IMR-90 (cell line): ENCODE results near the gene SBF2. TPM values are rescaled to one million over a fixed set of nuclear protein-coding genes. Genes with fewer than 3 reads are reported as not detected.

Experiments used
- ATAC-seq: fragments of 200-7000 bp; cut with Tn5 transposase; 2 replicates; pipeline ENCODE4 v1.9.1; 2020; ENCODE audit warnings: low read depth, mild to moderate bottlenecking, moderate library complexity
- BruUV-seq: library from RNA; stranded (reverse); fragments of 400-500 nt; replicated peaks from 2 replicates; lab custom pipeline; 2021; lab: Mats Ljungman, UMichigan
- CTCF ChIA-PET: fragments of 300-600 bp; formaldehyde crosslinking; extraction: SDS; loops from one replicate; lab custom pipeline; 2021; ENCODE audit warnings: antibody characterized with exemption; lab: Yijun Ruan, JAX
- POLR2A ChIA-PET: fragments of 300-600 bp; sonication (Branson Sonifier 250); formaldehyde crosslinking; loops from one replicate; lab custom pipeline; 2022; ENCODE audit warnings: antibody characterized with exemption; ENCODE audit not compliant: unreplicated experiment; lab: Charles Lee
- DNase-seq: peaks from one replicate; pipeline ENCODE4 v3.0.0; 2013
- H2AFZ ChIP-seq: replicated peaks from 2 replicates; pipeline ENCODE3; 2013; ENCODE audit warnings: low read length, mild to moderate bottlenecking; ENCODE audit not compliant: poor library complexity
- H2AK5ac ChIP-seq: 2 replicates; pipeline ENCODE4 v1.6.1; 2013; ENCODE audit warnings: low read depth, low read length, inconsistent platforms
- H2AK9ac ChIP-seq: replicated peaks from 2 replicates; pipeline ENCODE3; 2013; ENCODE audit warnings: mild to moderate bottlenecking, low read depth, low read length, moderate library complexity; ENCODE audit not compliant: poor library complexity
- H2BK120ac ChIP-seq: 2 replicates; pipeline ENCODE4 v1.6.1; 2013; ENCODE audit warnings: low read depth, low read length, inconsistent platforms
- H2BK15ac ChIP-seq: 3 replicates; pipeline ENCODE4 v1.6.1; 2013; ENCODE audit warnings: low read depth, low read length, inconsistent platforms
- H2BK20ac ChIP-seq: 2 replicates; pipeline ENCODE4 v1.6.1; 2013; ENCODE audit warnings: low read depth, mild to moderate bottlenecking, inconsistent platforms, low read length, moderate library complexity
- H2BK5ac ChIP-seq: 2 replicates; pipeline ENCODE4 v1.6.1; 2013; ENCODE audit warnings: mild to moderate bottlenecking, low read depth, low read length, inconsistent platforms; ENCODE audit not compliant: poor library complexity, severe bottlenecking
- H3K14ac ChIP-seq: replicated peaks from 2 replicates; pipeline ENCODE4 v1.6.1; 2013; ENCODE audit warnings: low read depth, low read length, inconsistent platforms
- H3K18ac ChIP-seq: 2 replicates; pipeline ENCODE4 v1.6.1; 2013; ENCODE audit warnings: low read depth, low read length, control low read depth
- H3K23ac ChIP-seq: 2 replicates; pipeline ENCODE4 v1.6.1; 2013; ENCODE audit warnings: low read depth, low read length, inconsistent platforms
- H3K27ac ChIP-seq: 2 replicates; pipeline ENCODE4 v1.5.1; 2013; ENCODE audit warnings: mild to moderate bottlenecking, control low read depth, low read length; ENCODE audit not compliant: insufficient read depth
- H3K27me3 ChIP-seq: 2 replicates; pipeline ENCODE4 v1.6.1; 2013; ENCODE audit warnings: low read length; ENCODE audit not compliant: control insufficient read depth, insufficient read depth
- H3K36me3 ChIP-seq: 2 replicates; pipeline ENCODE4 v1.6.1; 2013; ENCODE audit warnings: low read length, mixed read lengths; ENCODE audit not compliant: control insufficient read depth, insufficient read depth
- H3K4ac ChIP-seq: 2 replicates; pipeline ENCODE4 v1.6.1; 2013; ENCODE audit warnings: low read depth, low read length, inconsistent platforms
- H3K4me1 ChIP-seq: 2 replicates; pipeline ENCODE4 v1.6.1; 2013; ENCODE audit warnings: low read length, mixed read lengths; ENCODE audit not compliant: control insufficient read depth, insufficient read depth
- H3K4me2 ChIP-seq: 2 replicates; pipeline ENCODE4 v1.6.1; 2013; ENCODE audit warnings: low read depth, mild to moderate bottlenecking, control low read depth, low read length, moderate library complexity
- H3K4me3 ChIP-seq: 2 replicates; pipeline ENCODE4 v1.5.1; 2013; ENCODE audit warnings: low read depth, mild to moderate bottlenecking, control low read depth, low read length, moderate library complexity; ENCODE audit not compliant: insufficient read depth
- H3K56ac ChIP-seq: 2 replicates; pipeline ENCODE4 v1.6.1; 2013; ENCODE audit warnings: low read length, inconsistent platforms; ENCODE audit not compliant: insufficient read depth; ENCODE audit errors: extremely low read depth
- H3K79me1 ChIP-seq, 2 experiments: 2 replicates each; pipeline ENCODE4 v1.6.1; 2013; ENCODE audit warnings: low read length in 2 of 2, inconsistent platforms in 1 of 2, low read depth in 1 of 2
- H3K9ac ChIP-seq: 2 replicates; pipeline ENCODE4 v1.6.1; 2013; ENCODE audit warnings: low read depth, low read length, control low read depth
- H3K9me1 ChIP-seq: 2 replicates; pipeline ENCODE4 v1.6.1; 2013; ENCODE audit warnings: low read length, inconsistent platforms; ENCODE audit not compliant: insufficient read depth
- H3K9me3 ChIP-seq: 2 replicates; pipeline ENCODE4 v1.6.1; 2013; ENCODE audit warnings: low read length; ENCODE audit not compliant: control insufficient read depth, insufficient read depth
- H4K20me1 ChIP-seq: 2 replicates; pipeline ENCODE4 v1.6.1; 2013; ENCODE audit warnings: low read length, inconsistent platforms; ENCODE audit not compliant: insufficient read depth
- H4K5ac ChIP-seq: 2 replicates; pipeline ENCODE4 v1.6.1; 2013; ENCODE audit warnings: mild to moderate bottlenecking, low read depth, low read length, control low read depth
- H4K8ac ChIP-seq, 2 experiments: 2 replicates each; pipeline ENCODE4 v1.6.1; 2013; ENCODE audit warnings: low read depth in 2 of 2, low read length in 2 of 2, control low read depth in 1 of 2, inconsistent platforms in 1 of 2
- H4K91ac ChIP-seq: 2 replicates; pipeline ENCODE4 v1.6.1; 2013; ENCODE audit warnings: low read depth, low read length, inconsistent platforms; ENCODE audit not compliant: insufficient read depth
- BHLHE40 ChIP-seq: fragments of 150-350 bp; IDR thresholded peaks from 2 replicates; pipeline ENCODE4 v1.6.1; 2016; ENCODE audit warnings: mild to moderate bottlenecking, low read depth, low read length
- CEBPB ChIP-seq: IDR thresholded peaks from 2 replicates; pipeline ENCODE4 v1.6.1; 2012; ENCODE audit warnings: low read depth, low read length, improper control_type of control experiment
- CHD1 ChIP-seq: IDR thresholded peaks from 2 replicates; pipeline ENCODE4 v1.6.1; 2012; ENCODE audit warnings: low read depth, low read length, improper control_type of control experiment
- CTCF ChIP-seq: conservative IDR thresholded peaks from 2 replicates; pipeline ENCODE4 v1.5.1; 2012; ENCODE audit warnings: mild to moderate bottlenecking, low read depth, low read length, improper control_type of control experiment
- ELK1 ChIP-seq: fragments of 150-350 bp; IDR thresholded peaks from 2 replicates; pipeline ENCODE4 v1.6.1; 2016; ENCODE audit warnings: low read depth, mild to moderate bottlenecking, low read length, moderate library complexity, borderline replicate concordance
- FOS ChIP-seq: fragments of 150-350 bp; IDR thresholded peaks from 2 replicates; pipeline ENCODE4 v1.6.1; 2016; ENCODE audit warnings: low read depth, low read length
- MAFK ChIP-seq: IDR thresholded peaks from 2 replicates; pipeline ENCODE4 v1.6.1; 2012; ENCODE audit warnings: low read depth, low read length, improper control_type of control experiment
- MAZ ChIP-seq: IDR thresholded peaks from 2 replicates; pipeline ENCODE4 v1.6.1; 2012; ENCODE audit warnings: low read depth, mild to moderate bottlenecking, low read length, improper control_type of control experiment, moderate library complexity, borderline replicate concordance
- MXI1 ChIP-seq: IDR thresholded peaks from 2 replicates; pipeline ENCODE4 v1.6.1; 2012; ENCODE audit warnings: low read depth, mild to moderate bottlenecking, low read length, moderate library complexity, borderline replicate concordance
- NFE2L2 ChIP-seq: fragments of 150-350 bp; IDR thresholded peaks from 2 replicates; pipeline ENCODE4 v1.6.1; 2016; ENCODE audit warnings: low read depth, mild to moderate bottlenecking, low read length
- POLR2A ChIP-seq: IDR thresholded peaks from 2 replicates; pipeline ENCODE4 v1.6.1; 2012; ENCODE audit warnings: mild to moderate bottlenecking, low read depth, low read length
- RAD21 ChIP-seq: IDR thresholded peaks from 2 replicates; pipeline ENCODE4 v1.6.1; 2012; ENCODE audit warnings: low read length, improper control_type of control experiment
- RCOR1 ChIP-seq: IDR thresholded peaks from 2 replicates; pipeline ENCODE4 v1.6.1; 2012; ENCODE audit warnings: mild to moderate bottlenecking, low read length, improper control_type of control experiment; ENCODE audit not compliant: insufficient replicate concordance
- RFX5 ChIP-seq: IDR thresholded peaks from 2 replicates; pipeline ENCODE4 v1.8.0; 2012; ENCODE audit warnings: low read depth, mild to moderate bottlenecking, low read length, moderate library complexity
- SMC3 ChIP-seq: fragments of 150-350 bp; IDR thresholded peaks from 2 replicates; pipeline ENCODE4 v1.6.1; 2016; ENCODE audit warnings: low read depth, mild to moderate bottlenecking, antibody characterized with exemption, low read length, moderate library complexity
- USF2 ChIP-seq: fragments of 150-350 bp; IDR thresholded peaks from 2 replicates; pipeline ENCODE4 v1.6.1; 2017; ENCODE audit warnings: mild to moderate bottlenecking, antibody characterized with exemption, low read length, low read depth
- WGBS, 2 experiments: methylation state at CpG; one replicate each; pipeline versions ENCODE4 v1.1.5 to v1.1.7; 2013; ENCODE audit warnings: missing lambda C conversion rate in 2 of 2; ENCODE audit not compliant: insufficient read length in 1 of 2; ENCODE audit errors: extremely low coverage in 2 of 2; 5-methylcytosine and 5-hydroxymethylcytosine counted together
- dilution Hi-C: fragments of 300-500 bp; cut with HindIII; formaldehyde crosslinking; loops from one replicate; pipeline ENCODE4 v1.14.3; 2018; ENCODE audit warnings: low sequenced_read_pairs; ENCODE audit not compliant: unreplicated experiment
- in situ Hi-C: fragments of 300-500 bp; cut with MboI; formaldehyde crosslinking; loops from 3 replicates; pipeline ENCODE4 v1.14.3; 2019; ENCODE audit warnings: low sequenced_read_pairs, inconsistent platforms, mixed read lengths
- intact Hi-C: fragments of 100-400 bp; cut with micrococcal nuclease; formaldehyde crosslinking; loops from 2 replicates; pipeline ENCODE4 v1.10.0; 2022
- polyA plus RNA-seq, 3 experiments: library from polyadenylated mRNA; depleted of rRNA; stranded (reverse); fragments of >200 nt; gene quantifications; 2 replicates each; pipeline ENCODE4 v1.2.3, GENCODE V29; 2012; ENCODE audit warnings: low replicate concordance in 1 of 3
- total RNA-seq: library from RNA; depleted of rRNA; stranded (reverse); fragments of >200 nt; gene quantifications from 2 replicates; pipeline ENCODE4 v1.2.3, GENCODE V29; 2012

The SBF2 gene
- total and polyA plus RNA-seq, 2 of the 4 experiments (the other 2 are of a cell fraction), result 23.8 to 51.8 TPM

- Histone ChIP-seq H4K20me1 (no peaks in the 10 kb centered on the region), H2BK20ac (no peak overlapping the region), H3K9ac (no peak overlapping the region), H3K27ac (peak overlapping the region; percentile 37; the same call in 1 of the 2 replicates), H2BK5ac (peak overlapping the region; percentile 83), H2AK5ac (no peak overlapping the region), H3K4me3 (no peak overlapping the region), H3K27me3 (no peaks in the 10 kb centered on the region), H2AK9ac (no peak overlapping the region), H3K9me3 (peaks cover 7% of the 10 kb centered on the region), H2BK120ac (no peak overlapping the region), H3K23ac (no peak overlapping the region), H3K4me2 (peak overlapping the region; percentile 59), H3K18ac (no peak overlapping the region), H3K4me1 (peaks cover 4% of the 10 kb centered on the region; the same call in 1 of the 2 replicates), H3K36me3 (no peaks in the 10 kb centered on the region), H2AFZ (no peak overlapping the region), H4K5ac (no peak overlapping the region), H4K91ac (no peak overlapping the region), H3K9me1 (no peaks in the 10 kb centered on the region), H3K4ac (no peak overlapping the region), H2BK15ac (no peak overlapping the region), H4K8ac (no peak overlapping the region), H3K79me1 (peaks cover 0 to 9% of the 10 kb centered on the region in 2 experiments; a peak in 3 of 4 replicates), H3K14ac (no peak overlapping the region), H3K56ac (no peak overlapping the region)
- in situ Hi-C loops, result no loop called here
- TF ChIP-seq MAZ (no peak), RCOR1 (no peak), CHD1 (no peak), CTCF (no peak), FOS (no peak), BHLHE40 (no peak), MXI1 (no peak), NFE2L2 (no peak), RAD21 (no peak), USF2 (no peak), RFX5 (no peak), SMC3 (no peak), MAFK (no peak), POLR2A (no peak), CEBPB (no peak), ELK1 (no peak)
- dilution Hi-C loops, result no loop called here
- no TSS peak for BruUV-seq
- POLR2A ChIA-PET, result interaction anchor here (0.6 kb wide), 1 partner anchor 11 kb away, joined by 3 read pairs; no protein-coding TSS in a partner anchor
- CTCF ChIA-PET, result no interaction called here
- no CpG with 5 or more reads among the region's 1 CpG for WGBS, 2 experiments
- ATAC-seq (peak; percentile 90), DNase-seq (peak; percentile 24)
- intact Hi-C loops, result loop anchor here (1.0 kb wide), 1 partner anchor 35 kb away; no protein-coding TSS in a partner anchor
Observed at GRCh38 chr11:10017050-10017449, 277.0 kb downstream of the SBF2 start.
